GM12878 (cell line): ENCODE measurements around the gene MDM4. TPM values are rescaled to one million over a fixed set of nuclear protein-coding genes. Genes with fewer than 3 reads are reported as not detected.

Experiments
- HDAC6 ChIP-seq: fragments of 200-600 bp; sonication (generic); IDR thresholded peaks from one replicate; pipeline ENCODE4 v1.8.0; 2017; ENCODE audit warnings: antibody characterized with exemption; ENCODE audit not compliant: unreplicated experiment
- PBX3 ChIP-seq: IDR thresholded peaks from 2 replicates; pipeline ENCODE4 v1.6.1; 2011; ENCODE audit warnings: mild to moderate bottlenecking, low read depth, low read length, moderate library complexity; ENCODE audit not compliant: insufficient replicate concordance
- RAD51 ChIP-seq: fragments of 450-650 bp; IDR thresholded peaks from 2 replicates; pipeline ENCODE4 v1.6.1; 2016; ENCODE audit warnings: moderate library complexity, mild to moderate bottlenecking, inconsistent platforms
- RCOR1 ChIP-seq: conservative IDR thresholded peaks from 2 replicates; pipeline ENCODE4 v1.6.1; 2012; ENCODE audit warnings: low read depth, low read length, improper control_type of control experiment
- ZNF592 ChIP-seq: fragments of 450-650 bp; IDR thresholded peaks from 2 replicates; pipeline ENCODE4 v1.6.1; 2017; ENCODE audit warnings: mild to moderate bottlenecking, moderate library complexity
- polyA plus RNA-seq, 11 experiments: library from polyadenylated mRNA; depleted of rRNA in 4 of 11; unstranded in 6 of 11; stranded (reverse) in 5 of 11; fragments of >200 nt; fragmentation: Nextera tagmentation in 4 of 11; fragmentation: Illumina TruSeq in 1 of 11; extraction: Ambion mirVana in 4 of 11; extraction: Trizol in 1 of 11; gene quantifications; 1 replicate in 1 of 11; 2 replicates in 10 of 11; pipeline versions ENCODE4 v1.2.1 to v1.2.3, GENCODE V29; 2011 to 2016; ENCODE audit warnings: inconsistent platforms in 2 of 11, missing spikeins in 2 of 11, low read depth in 1 of 11
- total RNA-seq, 4 experiments: library from RNA; depleted of rRNA in 3 of 4; stranded (reverse); fragments of >200 nt in 3 of 4; fragmentation: Illumina TruSeq in 1 of 4; extraction: Trizol in 1 of 4; gene quantifications; 2 replicates each; pipeline versions ENCODE4 v1.2.1 to v1.2.3, GENCODE V29; 2013 to 2021

Gene MDM4
- total and polyA plus RNA-seq, 10 of the 15 experiments (the other 5 are each of a cell fraction or from before 2014, with no cell fraction given), result 2.5 to 74.4 (median 22.7) TPM

GRCh38 chr1:204592246-204592948, 76.2 kb downstream of the MDM4 start (continued):
- TF ChIP-seq ZNF592 (no peak), RCOR1 (no peak), PBX3 (no peak), HDAC6 (no peak), RAD51 (no peak)
